Fibroblast of lung (primary cell): Measurements from ENCODE around the gene TRMT11. TPM values are rescaled to one million over a fixed set of nuclear protein-coding genes. Genes with fewer than 3 reads are reported as not detected.
"Not testable (repeated sequence)": the region's sequence is repeated elsewhere in the genome, so short reads cannot be mapped to it uniquely, and the experiment has no call there.

Experiments used
- DNase-seq, 2 donors: peaks; one replicate each; pipeline versions ENCODE4 v3.0.0 to v3.0.0-alpha.2; 2010; ENCODE audit warnings: low read depth in 2 of 2
- H2AFZ ChIP-seq: 2 replicates; pipeline ENCODE4 v1.5.1; 2012; ENCODE audit warnings: low read length, control low read depth, inconsistent platforms
- H3K27ac ChIP-seq: 2 replicates; pipeline ENCODE4 v1.5.1; 2011; ENCODE audit warnings: low read length, control low read depth; ENCODE audit not compliant: insufficient read depth
- H3K27me3 ChIP-seq: 2 replicates; pipeline ENCODE4 v1.5.1; 2011; ENCODE audit warnings: mild to moderate bottlenecking, low read length; ENCODE audit not compliant: control insufficient read depth, insufficient read depth
- H3K36me3 ChIP-seq: 2 replicates; pipeline ENCODE4 v1.5.1; 2011; ENCODE audit warnings: low read length; ENCODE audit not compliant: control insufficient read depth, insufficient read depth
- H3K4me1 ChIP-seq: 2 replicates; pipeline ENCODE4 v1.5.1; 2011; ENCODE audit warnings: low read length; ENCODE audit not compliant: control insufficient read depth, insufficient read depth; ENCODE audit errors: extremely low read depth
- H3K4me2 ChIP-seq: 2 replicates; pipeline ENCODE4 v1.5.1; 2011; ENCODE audit warnings: low read length, control low read depth; ENCODE audit not compliant: insufficient read depth; ENCODE audit errors: extremely low read depth
- H3K4me3 ChIP-seq, 4 experiments: fragments of 200-600 bp in 1 of 4; sonication (generic) in 1 of 4; replicated peaks in 1 of 4; 2 replicates each; pipeline ENCODE4 v1.5.1; 2011 to 2016; ENCODE audit warnings: low read length in 4 of 4, low read depth in 3 of 4, mild to moderate bottlenecking in 3 of 4, control low read depth in 2 of 4, inconsistent platforms in 1 of 4, mixed read lengths in 1 of 4; ENCODE audit not compliant: insufficient read depth in 1 of 4; ENCODE audit errors: control extremely low read depth in 1 of 4
- H3K79me2 ChIP-seq: 2 replicates; pipeline ENCODE4 v1.5.1; 2012; ENCODE audit warnings: mild to moderate bottlenecking, low read length, inconsistent platforms; ENCODE audit not compliant: control insufficient read depth, insufficient read depth
- H3K9ac ChIP-seq: 2 replicates; pipeline ENCODE4 v1.5.1; 2011; ENCODE audit warnings: mild to moderate bottlenecking, low read length, control low read depth; ENCODE audit not compliant: insufficient read depth
- H3K9me3 ChIP-seq: 2 replicates; pipeline ENCODE4 v1.5.1; 2012; ENCODE audit warnings: low read depth, low read length; ENCODE audit not compliant: control insufficient read depth, insufficient read depth
- H4K20me1 ChIP-seq: 2 replicates; pipeline ENCODE4 v1.5.1; 2011; ENCODE audit warnings: low read length; ENCODE audit not compliant: control insufficient read depth, insufficient read depth; ENCODE audit errors: extremely low read depth
- CTCF ChIP-seq, 2 donors: IDR thresholded peaks in 1 of 2; conservative IDR thresholded peaks in 1 of 2; 1 replicate in 1 of 2; 2 replicates in 1 of 2; pipeline ENCODE4 v1.5.1; 2011 to 2012; ENCODE audit warnings: low read length in 2 of 2, control low read depth in 1 of 2, inconsistent platforms in 1 of 2, low read depth in 1 of 2, mild to moderate bottlenecking in 1 of 2
- EZH2 ChIP-seq: IDR thresholded peaks from 2 replicates; pipeline ENCODE4 v1.5.1; 2012; ENCODE audit warnings: low read length, control low read depth, mild to moderate bottlenecking; ENCODE audit errors: missing control alignments
- polyA plus RNA-seq, 2 donors: library from polyadenylated mRNA; depleted of rRNA in 1 of 2; stranded (reverse) in 1 of 2; unstranded in 1 of 2; fragments of >200 nt; gene quantifications; 2 replicates each; pipeline ENCODE4 v1.2.1, GENCODE V29; 2011 to 2012; ENCODE audit warnings: missing spikeins in 1 of 2
- total RNA-seq: library from RNA; depleted of rRNA; stranded (reverse); fragments of >200 nt; gene quantifications from 2 replicates; pipeline ENCODE4 v1.2.1, GENCODE V29; 2014

TRMT11 gene
- total and polyA plus RNA-seq, 2 donors (not counting 1 experiment from before 2014, with no cell fraction given), result 22.1 to 23.5 TPM

- H2AFZ ChIP-seq, result no peak overlapping the region
- no peak overlapping the region for H3K27ac ChIP-seq
- no peak overlapping the region for H3K9ac ChIP-seq
- TF ChIP-seq EZH2, result no peak
- no peak for TF ChIP-seq CTCF (conservative IDR thresholded peaks at IDR 0.05 in 1 of 2, IDR thresholded peaks at IDR 0.05 in 1 of 2; ENCODE audit: low read depth in 1 of 2, low read length in 2 of 2)
- no peaks in the 10 kb centered on the region for H3K27me3 ChIP-seq
- no peaks in the 10 kb centered on the region for H3K4me1 ChIP-seq
- H3K4me2 ChIP-seq, result no peak overlapping the region
- no peaks in the 10 kb centered on the region for H3K9me3 ChIP-seq
- H4K20me1 ChIP-seq, result no peaks in the 10 kb centered on the region
- no peak overlapping the region for H3K4me3 ChIP-seq
- H3K79me2 ChIP-seq, result no peaks in the 10 kb centered on the region
- H3K36me3 ChIP-seq, result no peaks in the 10 kb centered on the region
- no peak for DNase-seq
Measured at GRCh38 chr6:125968493-125968892, 17.8 kb upstream of the TRMT11 start.

DNA sequence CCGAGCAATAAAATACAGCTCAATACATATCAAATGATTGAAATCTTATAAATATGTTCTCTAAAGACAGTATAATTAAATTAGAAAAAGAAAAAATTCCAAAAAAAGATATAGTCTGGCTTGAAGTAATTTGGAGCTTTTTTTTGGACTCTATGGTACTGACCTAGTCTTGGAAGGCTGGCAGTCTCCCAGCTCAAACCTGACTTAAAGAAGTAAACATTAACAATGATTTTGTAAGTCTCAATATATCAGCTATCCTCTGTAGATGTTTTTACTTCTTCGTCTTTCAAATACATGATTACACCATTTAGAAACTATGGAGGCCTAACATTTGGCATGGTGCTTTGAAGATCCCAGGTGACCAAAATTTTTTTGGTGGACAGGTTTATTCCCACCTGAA is 15.6 kb upstream of the TRMT11 start:
- H3K79me2 ChIP-seq, result no peaks in the 10 kb centered on the region
- H3K4me2 ChIP-seq, result no peak overlapping the region
- H3K27me3 ChIP-seq, result no peaks in the 10 kb centered on the region

DNA sequence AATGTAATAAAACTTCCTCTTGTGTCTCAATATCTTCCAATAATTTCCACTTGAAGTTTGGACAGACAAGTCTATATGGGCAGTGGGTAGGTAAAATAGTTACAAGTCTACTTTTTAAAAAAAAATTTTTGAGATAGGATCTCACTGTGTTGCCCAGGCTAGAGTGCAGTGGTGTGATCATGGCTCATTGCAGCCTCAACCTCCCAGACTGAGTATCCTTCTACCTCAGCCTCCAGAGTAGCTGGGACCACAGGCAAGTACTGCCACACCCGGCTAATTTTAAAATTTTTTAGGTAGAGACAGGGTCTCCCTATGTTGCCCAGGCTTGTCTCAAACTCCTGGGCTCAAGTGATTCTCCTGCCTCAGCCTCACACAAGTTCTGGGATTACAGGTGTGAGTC is 13.9 kb upstream of the TRMT11 start:
- not testable (repeated sequence) for H3K27ac ChIP-seq, H3K4me3 ChIP-seq, H3K27me3 ChIP-seq, H3K9me3 ChIP-seq, DNase-seq, H3K4me2 ChIP-seq, H3K4me1 ChIP-seq, H3K79me2 ChIP-seq, H2AFZ ChIP-seq, H3K9ac ChIP-seq, H4K20me1 ChIP-seq, H3K36me3 ChIP-seq

More for the DNA sequence above, 15.6 kb upstream of the TRMT11 start:
- TF ChIP-seq EZH2, result no peak
- no peak for TF ChIP-seq CTCF (conservative IDR thresholded peaks at IDR 0.05 in 1 of 2, IDR thresholded peaks at IDR 0.05 in 1 of 2; ENCODE audit: low read depth in 1 of 2, low read length in 2 of 2)
- Histone ChIP-seq H3K9me3 (no peaks in the 10 kb centered on the region), H4K20me1 (no peaks in the 10 kb centered on the region), H2AFZ (no peak overlapping the region), H3K4me3 (no peak overlapping the region), H3K27ac (no peak overlapping the region), H3K36me3 (no peaks in the 10 kb centered on the region), H3K9ac (no peak overlapping the region), H3K4me1 (no peaks in the 10 kb centered on the region)
- no peak for DNase-seq
